Panc1 (cell line): ENCODE measurements around the gene SLC17A2.

Source experiments
- CTCF ChIP-seq: fragments of 450-650 bp; IDR thresholded peaks from 2 replicates; pipeline ENCODE4 v1.5.1; 2017; ENCODE audit warnings: mild to moderate bottlenecking
- POLR2AphosphoS5 ChIP-seq: IDR thresholded peaks from 2 replicates; pipeline ENCODE4 v1.6.1; 2012; ENCODE audit warnings: mild to moderate bottlenecking, low read depth, low read length, moderate library complexity
- TCF7L2 ChIP-seq: IDR thresholded peaks from 2 replicates; pipeline ENCODE4 v1.6.1; 2011; ENCODE audit warnings: mild to moderate bottlenecking, low read depth, low read length, inconsistent platforms
- TF ChIP-seq, protein P1 (sequence below), 2 experiments: IDR thresholded peaks; 2 replicates each; pipeline ENCODE4 v1.6.1; 2011 to 2012; ENCODE audit warnings: low read depth in 2 of 2, control low read depth in 1 of 2, low read length in 1 of 2, mild to moderate bottlenecking in 1 of 2, moderate library complexity in 1 of 2; ENCODE audit not compliant: insufficient read depth in 1 of 2

GRCh38 chr6:25899123-25899522, 31.4 kb downstream of the SLC17A2 start:
- TF ChIP-seq POLR2AphosphoS5: no peak
- TF ChIP-seq CTCF: no peak
- TF ChIP-seq, protein P1, sequence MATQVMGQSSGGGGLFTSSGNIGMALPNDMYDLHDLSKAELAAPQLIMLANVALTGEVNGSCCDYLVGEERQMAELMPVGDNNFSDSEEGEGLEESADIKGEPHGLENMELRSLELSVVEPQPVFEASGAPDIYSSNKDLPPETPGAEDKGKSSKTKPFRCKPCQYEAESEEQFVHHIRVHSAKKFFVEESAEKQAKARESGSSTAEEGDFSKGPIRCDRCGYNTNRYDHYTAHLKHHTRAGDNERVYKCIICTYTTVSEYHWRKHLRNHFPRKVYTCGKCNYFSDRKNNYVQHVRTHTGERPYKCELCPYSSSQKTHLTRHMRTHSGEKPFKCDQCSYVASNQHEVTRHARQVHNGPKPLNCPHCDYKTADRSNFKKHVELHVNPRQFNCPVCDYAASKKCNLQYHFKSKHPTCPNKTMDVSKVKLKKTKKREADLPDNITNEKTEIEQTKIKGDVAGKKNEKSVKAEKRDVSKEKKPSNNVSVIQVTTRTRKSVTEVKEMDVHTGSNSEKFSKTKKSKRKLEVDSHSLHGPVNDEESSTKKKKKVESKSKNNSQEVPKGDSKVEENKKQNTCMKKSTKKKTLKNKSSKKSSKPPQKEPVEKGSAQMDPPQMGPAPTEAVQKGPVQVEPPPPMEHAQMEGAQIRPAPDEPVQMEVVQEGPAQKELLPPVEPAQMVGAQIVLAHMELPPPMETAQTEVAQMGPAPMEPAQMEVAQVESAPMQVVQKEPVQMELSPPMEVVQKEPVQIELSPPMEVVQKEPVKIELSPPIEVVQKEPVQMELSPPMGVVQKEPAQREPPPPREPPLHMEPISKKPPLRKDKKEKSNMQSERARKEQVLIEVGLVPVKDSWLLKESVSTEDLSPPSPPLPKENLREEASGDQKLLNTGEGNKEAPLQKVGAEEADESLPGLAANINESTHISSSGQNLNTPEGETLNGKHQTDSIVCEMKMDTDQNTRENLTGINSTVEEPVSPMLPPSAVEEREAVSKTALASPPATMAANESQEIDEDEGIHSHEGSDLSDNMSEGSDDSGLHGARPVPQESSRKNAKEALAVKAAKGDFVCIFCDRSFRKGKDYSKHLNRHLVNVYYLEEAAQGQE (IDR thresholded peaks at IDR 0.05; ENCODE audit: insufficient read depth in 1 of 2, low read depth in 2 of 2, low read length in 1 of 2): no peak
- no peak for TF ChIP-seq TCF7L2
